GM21381 (cell line): ENCODE measurements around the gene STK25.
"Not testable (repeated sequence)": the region's sequence is repeated elsewhere in the genome, so short reads cannot be mapped to it uniquely, and the experiment has no call there.

ENCODE experiments used
- ATAC-seq: cut with Tn5 transposase; IDR thresholded peaks from one replicate; pipeline ENCODE4 v1.9.1; 2021; ENCODE audit warnings: mild to moderate bottlenecking, moderate library complexity; ENCODE audit not compliant: unreplicated experiment

STK25 gene

DNA sequence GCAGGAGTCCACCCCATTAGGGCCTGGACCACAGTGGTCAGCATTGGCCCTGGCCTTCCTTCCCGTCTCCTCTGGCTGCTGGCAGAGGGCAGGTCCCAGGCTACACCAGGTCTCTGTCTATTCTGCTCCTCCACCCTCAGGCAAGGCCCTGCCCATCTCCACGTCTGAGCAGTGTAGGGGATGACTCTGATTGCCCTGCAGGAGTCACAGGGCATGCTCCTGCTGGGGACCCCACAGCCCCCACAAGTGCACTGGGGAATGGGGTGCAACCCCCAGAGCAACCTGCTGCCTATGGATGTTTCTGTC, 40.0 kb downstream of the STK25 start:
- ATAC-seq = no peak

DNA sequence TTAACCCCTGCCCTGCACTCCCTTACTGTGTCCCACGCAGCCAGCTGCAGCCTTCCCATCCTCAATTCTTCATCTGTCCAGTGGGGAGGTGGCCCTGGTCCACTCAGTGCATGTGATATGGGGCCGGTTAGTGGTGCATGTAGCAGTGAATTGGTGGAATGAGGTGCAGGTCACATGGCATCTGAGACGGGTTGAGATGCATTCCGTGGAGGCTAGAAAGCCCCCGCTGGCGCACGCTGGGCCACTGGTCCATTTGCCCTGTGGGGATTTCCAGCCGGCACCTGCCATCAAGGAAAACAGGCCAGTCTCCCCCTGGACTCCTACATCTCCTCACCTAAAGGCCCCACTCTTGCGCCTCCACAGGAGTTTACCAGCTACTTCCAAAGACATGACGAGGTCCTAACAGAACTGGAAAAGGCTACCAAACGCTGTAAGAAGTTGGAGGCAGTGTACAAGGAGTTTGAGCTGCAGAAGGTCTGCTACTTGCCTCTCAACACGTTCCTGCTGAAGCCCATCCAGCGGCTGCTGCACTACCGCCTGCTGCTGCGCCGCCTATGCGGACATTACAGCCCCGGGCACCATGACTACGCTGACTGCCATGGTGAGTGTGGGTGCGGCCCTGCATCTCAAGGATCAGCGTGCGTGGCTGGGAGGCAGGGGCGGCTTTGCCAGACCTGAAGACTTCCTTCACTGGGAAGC, 40.5 kb downstream of the STK25 start:
- no peak for ATAC-seq

DNA sequence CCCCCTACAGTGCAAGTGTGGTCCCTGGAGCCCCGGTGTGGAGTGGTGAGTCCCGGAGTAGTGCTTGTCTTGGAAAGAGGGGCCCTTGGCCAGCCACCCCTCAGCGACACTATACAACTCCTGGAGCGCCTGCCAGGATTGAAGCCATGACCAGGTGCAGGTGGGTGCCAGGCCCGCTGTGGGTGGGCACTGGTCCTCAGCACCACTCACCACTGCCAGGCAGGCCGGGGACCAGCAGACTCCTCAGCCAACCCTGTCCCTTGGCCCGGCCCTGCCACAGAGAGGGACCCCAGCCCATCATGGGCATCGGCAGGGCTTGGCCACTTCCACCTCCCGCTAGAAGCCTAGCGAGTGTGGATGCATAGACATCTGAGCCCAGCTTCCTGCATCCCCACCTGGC, 42.2 kb downstream of the STK25 start:
- no peak for ATAC-seq

DNA sequence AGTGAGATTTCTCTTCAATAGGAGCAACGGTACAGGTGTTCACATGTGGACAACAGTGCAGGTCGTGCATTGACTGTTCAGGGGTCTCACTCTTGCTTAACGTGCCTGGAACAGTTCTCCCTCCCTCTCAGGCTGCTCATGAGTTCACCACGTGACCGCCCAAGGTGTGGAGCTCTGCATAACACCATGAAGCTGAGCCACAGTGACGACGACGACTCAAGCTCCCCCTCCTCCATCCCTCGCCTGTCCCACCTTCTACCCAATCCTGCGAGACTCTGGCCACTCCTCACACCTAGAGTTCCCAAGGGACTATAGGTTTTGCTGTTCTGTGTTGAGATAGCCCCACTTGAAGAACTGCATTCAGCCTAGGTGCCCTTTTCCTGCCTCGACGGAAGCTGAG, 42.8 kb downstream of the STK25 start:
- ATAC-seq = no peak

DNA sequence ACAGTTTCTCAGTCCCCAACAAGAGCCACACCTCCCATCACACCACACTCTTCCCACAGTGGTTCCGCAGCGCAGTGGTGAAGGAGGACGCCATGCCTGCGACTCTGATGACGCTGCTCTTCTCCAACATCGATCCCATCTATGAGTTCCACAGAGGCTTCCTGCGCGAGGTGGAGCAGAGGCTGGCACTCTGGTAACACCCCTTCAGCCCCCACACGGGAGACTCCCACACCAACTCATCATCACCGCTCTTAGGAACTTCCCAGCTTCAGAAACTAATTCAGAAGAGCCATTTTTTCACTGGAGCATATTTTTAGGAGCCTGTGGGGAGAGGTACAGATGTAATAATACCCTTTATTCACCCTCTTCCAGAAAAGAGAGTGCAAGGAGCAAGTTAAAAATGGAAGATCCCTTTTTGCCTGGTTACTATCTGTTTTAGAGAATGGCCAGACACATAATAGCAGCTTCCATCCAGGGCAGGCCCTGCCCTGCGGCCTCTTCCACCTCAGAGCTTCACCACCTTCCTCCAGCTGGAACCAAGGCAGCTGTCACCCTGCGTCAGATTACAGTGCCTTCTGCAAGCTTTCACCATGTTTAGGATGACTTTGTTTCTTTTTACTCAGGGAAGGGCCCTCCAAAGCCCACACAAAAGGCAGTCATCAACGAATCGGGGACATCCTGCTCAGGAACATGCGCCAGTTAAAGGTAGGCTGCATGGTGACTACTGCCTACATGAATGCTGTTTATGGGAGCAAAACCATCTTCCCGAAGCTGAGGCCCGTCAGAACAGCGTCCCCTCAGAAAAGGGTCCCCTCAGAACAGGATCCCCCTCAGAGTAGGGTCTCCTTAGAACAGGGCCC, 44.9 kb downstream of the STK25 start:
- no peak for ATAC-seq

DNA sequence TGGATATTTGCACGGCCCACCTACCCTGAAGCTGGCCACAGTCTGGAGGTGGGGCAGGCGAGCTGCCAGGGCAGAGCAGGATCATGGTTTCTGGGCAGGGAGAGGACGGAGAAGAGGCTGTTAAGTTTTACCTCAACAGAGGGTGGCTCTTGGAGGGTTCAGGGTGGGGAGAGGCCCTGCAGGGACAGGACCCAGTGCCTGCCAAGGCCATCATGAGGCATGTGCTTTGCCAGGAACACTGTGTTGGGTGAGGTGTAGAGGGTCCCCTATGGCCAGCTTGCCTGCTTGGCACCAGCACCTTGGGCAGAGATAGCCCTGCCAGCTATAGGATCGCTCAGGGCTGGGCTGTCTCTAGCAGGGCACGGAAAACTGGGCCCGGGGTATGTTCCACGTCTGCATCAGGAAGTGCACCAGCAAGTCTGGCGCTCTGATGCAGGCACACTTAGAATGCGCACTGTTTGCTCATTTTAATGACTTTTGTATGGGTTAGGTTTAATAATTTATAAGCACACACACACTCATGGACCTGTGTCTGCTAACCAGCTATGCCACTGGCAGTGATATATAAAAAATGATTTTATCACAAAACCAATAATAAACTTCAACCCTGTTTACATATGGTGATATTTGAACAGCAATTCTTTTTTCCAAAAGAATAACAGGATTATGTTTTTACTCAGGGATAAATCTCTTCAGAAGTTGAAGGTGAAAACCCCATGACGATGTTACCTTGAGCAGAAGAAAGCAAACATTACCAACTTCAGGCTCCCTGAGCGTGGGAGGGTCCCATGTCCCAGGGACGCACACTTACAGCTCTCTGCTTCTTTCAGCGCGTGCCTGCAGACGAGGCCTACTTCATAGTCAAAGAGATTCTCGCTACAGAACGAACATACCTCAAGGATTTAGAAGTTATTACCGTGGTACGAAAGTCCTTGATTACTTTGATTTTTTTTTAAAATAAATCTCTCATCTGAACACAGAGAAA, 46.4 kb downstream of the STK25 start:
- no peak for ATAC-seq

DNA sequence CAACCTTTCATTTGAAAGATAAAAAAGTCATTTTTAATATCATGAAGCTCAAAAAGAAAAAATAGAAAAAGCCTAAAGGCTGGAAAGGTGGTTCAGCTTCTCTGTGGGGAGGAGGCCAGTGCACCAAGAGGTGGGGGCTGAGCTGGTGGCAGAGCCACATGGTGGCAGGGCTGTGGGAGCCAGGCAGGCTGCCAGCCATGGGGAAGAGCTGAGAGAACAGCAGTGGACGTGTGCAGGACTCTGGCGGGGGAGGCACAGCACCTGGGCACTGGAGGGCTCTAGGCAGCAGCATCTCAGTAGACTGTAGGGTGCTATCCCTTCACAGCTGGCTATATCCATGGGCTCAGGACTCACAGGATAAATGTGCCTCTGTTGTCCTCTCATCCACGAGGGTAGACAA, 47.8 kb downstream of the STK25 start:
- ATAC-seq = no peak

DNA sequence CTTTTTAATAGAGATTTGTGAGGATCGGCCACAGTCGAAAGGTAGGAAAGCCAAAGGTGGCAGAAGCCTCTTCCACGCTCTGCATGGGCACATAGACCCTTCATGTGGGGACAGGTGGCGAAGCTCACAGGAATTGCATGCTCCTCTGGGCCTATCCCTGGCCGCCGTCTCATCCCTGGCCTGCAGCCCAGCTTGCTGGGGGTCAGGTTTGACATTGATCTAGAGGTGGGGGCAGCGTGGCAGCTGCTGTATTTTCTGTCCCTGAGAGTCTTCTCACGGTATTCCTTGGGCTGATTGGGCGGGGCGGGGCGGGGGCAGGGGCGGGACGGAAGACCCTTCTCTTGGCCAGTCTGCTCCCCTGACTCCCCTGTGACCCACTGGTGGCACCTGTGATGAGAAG, 48.9 kb downstream of the STK25 start:
- no peak for ATAC-seq

DNA sequence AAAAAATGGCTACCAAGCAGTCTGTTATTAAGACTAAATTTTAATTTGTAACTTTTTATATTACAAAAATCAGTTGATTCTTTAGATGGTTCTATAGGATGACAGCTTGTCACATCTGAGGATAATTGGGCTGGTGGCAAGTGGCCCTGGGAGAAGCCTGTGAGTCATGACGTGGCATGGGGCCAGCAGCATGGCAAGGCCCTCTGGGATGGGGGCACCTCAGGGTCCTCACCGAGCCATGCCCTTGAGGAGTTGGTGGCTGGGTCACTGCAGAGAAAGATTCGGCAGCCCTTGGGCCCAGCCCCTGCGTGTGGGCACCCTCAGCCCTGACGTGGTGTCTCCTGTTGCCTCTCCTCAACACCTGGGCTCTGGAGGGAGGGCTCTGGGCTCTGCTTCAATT, 49.7 kb downstream of the STK25 start:
- no peak for ATAC-seq

DNA sequence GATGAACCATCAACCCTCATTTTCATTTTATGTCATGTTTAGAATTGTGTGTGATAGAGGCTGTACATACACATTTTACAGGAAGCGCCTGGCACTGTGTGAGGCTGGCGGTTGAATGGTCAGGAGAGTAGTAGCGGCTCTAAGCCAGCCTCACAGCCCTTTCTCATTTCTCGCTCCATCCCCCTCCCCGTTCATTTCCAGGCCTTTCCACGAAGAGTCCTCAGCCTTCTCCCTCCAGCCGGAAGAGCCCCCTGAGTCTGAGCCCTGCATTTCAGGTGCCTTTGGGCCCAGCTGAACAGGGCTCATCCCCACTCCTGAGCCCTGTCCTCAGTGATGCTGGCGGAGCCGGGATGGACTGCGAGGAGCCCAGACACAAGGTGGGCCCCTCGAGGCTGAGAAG, 51.8 kb downstream of the STK25 start:
- no peak for ATAC-seq

DNA sequence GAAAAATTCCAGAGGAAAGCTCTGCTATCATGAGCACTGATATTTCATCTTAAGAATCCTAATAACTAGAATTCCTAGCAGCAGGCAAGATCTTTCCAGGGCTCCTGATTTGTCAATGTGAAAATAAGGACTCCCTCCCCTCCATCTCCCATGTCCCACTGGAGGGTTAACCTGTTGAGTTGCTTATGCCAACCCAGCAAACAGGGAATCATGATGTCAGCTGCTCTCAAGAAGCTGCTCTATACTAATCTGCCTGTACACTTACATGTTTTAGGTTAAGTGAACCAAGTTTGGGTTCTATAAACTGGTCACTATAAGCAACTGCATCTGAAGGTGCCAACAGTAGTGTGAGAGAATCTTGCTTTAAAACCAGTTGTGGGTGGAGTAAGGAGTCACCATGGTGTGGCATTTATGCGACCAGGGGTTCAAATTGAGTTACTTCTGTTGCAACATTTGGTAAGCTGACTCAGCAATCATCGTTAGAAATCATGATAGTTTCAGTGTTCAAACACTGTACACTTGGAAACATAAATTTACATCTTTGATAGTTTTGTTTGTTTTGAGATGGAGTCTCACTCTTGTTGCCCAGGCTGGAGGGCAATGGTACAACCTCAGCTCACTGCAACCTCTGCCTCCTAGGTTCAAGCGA, 53.4 kb downstream of the STK25 start:
- no peak for ATAC-seq

DNA sequence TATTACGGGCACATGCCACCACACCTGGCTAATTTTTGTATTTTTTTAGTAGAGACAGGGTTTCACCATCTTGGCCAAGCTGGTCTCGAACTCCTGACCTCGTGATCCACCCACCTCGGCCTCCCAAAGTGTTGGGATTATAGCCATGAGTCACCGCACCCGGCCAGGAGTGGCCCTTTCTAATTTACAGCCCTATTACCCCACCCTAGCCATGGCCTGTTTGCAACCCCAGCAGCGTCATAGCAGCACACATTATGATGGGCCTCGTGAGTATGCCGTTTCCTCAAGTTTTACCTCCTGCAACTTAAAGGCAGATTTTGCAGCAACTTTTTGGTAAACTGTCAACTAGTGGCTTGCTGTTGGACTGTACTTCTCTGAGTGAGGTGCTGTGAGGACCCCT, 54.5 kb downstream of the STK25 start:
- ATAC-seq = not testable (repeated sequence)

DNA sequence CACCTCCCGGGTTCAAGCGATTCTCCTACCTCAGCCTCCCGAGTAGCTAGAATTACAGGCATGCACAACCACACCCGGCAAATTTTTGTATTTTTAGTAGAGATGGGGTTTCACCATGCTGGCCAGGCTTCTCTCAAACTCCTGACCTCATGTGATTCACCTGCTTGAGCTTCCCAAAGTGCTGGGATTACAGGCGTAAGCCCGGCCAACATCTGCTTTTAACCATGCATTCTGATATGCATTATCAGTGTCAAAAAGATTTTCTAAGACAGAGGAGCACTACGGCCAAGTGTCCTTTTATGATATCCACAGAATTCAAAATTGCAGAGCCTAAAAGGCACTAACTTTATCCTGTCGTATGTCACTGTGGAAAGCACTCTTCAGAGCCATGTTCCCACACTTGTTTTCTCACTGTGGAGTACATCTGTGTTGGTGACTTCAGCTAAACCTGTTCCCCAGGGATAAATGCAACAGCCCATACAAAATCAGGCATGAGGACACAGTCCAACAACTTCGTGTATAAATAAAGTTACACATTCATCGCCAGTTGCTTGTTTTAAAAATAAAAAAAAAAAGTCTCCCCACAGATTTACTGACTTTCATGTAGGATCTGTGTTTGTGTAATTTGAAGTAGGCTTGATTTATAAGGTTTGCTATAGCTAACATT, 56.4 kb downstream of the STK25 start:
- ATAC-seq = no peak

DNA sequence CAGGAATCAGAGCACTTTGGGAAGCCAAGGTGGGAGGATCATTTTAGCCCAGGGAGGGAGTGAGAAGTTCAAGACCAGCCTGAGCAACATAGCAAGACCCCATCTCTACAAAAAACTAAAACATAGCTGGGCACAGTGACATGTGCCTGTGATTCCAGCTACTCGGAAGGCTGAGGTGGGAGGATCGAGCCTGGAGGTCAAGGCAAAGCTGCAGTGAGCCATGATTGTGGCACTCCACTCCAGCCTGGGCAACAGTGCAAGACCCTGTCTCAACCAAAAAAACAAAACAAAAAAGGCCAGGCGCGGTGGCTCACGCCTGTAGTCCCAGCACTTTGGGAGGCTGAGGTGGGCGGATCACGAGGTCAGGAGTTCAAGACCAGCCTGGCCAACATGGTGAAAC, 58.3 kb downstream of the STK25 start:
- ATAC-seq = not testable (repeated sequence)

DNA sequence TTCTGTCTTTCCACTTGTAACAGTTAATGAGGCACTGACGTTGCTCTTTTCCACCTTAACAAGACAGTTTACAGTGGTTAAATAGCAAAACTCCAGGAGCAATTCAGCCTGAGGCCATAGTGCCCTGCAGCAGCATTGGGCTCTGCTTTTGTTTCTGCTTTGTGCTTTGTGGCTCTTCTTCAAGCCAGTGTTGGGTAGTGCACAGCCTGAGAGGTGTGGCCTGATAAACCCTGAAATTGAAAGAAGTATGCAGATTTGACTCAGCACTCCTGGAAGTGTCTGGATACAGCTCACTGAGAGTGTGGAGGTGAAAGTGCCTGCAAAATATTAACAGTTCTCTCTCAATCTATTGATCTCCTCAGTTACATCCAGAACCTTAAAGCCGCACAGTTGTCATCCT, 63.0 kb downstream of the STK25 start:
- ATAC-seq = peak; percentile 57

DNA sequence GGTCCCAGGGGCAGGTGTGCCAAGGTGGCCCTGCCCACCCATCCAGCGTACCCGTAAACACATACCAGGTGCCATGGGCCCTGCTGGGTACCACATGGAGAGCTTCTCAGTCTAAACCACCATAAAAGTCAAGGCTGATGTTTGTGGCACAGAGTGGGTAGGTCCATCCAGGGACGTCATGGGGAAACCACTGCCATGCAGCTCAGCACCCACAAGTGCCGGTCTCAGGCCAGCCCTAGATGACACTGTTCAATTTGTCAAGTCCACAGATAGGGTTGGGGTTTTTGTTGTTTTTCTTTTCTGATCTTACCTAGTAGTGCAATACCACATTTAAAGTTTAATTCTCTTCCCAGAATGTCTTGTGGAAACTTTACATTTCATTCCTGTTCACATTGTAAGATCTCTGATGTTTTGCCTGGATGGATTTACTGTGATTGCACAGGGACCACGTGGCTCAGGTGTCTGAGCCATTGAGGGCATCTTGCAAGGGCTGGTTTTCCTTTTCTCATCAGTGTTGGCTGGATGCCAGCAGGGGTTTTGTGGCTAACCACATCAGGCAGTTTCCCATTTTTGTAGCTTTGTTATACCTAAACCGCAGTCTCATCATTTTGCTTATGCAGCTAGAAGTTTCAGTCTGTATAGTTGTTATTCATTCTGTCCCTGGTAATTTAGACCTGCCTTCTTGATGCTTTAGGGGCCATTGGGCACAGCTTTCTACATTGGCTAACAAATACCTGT, 64.7 kb downstream of the STK25 start:
- ATAC-seq = peak; percentile 62
